Esophagus squamous epithelium (tissue), 4 donors: ENCODE measurements around the gene SCARB2.

Experiments
- CTCF ChIP-seq, 6 experiments: fragments of 450-650 bp in 4 of 6; fragments of 200-600 bp in 2 of 6; sonication (generic) in 2 of 6; IDR thresholded peaks; one replicate each; pipeline ENCODE4 v1.5.1; 2016 to 2019; ENCODE audit warnings: antibody characterized with exemption in 6 of 6, mild to moderate bottlenecking in 4 of 6, moderate library complexity in 4 of 6
- POLR2A ChIP-seq, 4 donors: fragments of 450-650 bp; IDR thresholded peaks; one replicate each; pipeline ENCODE4 v1.6.1; 2017; ENCODE audit warnings: antibody characterized with exemption in 4 of 4, mild to moderate bottlenecking in 4 of 4, moderate library complexity in 3 of 4

DNA sequence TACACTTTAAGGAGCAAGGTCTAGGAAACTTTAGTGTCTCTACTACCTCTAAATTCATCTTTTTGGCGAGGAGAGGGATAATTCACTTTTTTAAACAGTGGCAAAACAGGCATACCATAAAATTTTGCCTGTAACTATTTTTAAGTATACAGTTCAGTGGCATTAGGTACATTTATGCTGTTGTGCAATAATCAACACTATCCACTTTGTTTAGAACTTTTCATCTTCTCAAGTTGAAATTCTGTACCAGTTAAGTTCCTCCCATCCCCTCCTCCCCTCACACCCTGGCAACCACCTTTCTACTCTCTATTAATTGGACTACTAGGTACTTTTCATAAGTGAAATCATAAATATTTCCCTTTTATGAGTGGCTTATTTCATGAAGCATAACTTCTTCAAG is 96.8 kb downstream of the SCARB2 start:
- no peak for TF ChIP-seq CTCF (IDR thresholded peaks at IDR 0.05)
- no peak for TF ChIP-seq POLR2A (IDR thresholded peaks at IDR 0.05)
